AG09319 (cell line): ENCODE data around the gene TMEM45B.
"Not testable (repeated sequence)": the region's sequence is repeated elsewhere in the genome, so short reads cannot be mapped to it uniquely, and the experiment has no call there.

Experiments
- DNase-seq: peaks from one replicate; pipeline ENCODE4 v3.0.0-alpha.2; 2010; ENCODE audit warnings: low read depth; ENCODE audit errors: extremely low read depth
- TF ChIP-seq, protein P1 (sequence below): IDR thresholded peaks from 2 replicates; pipeline ENCODE4 v1.5.1; 2011; ENCODE audit warnings: low read depth, mild to moderate bottlenecking, inconsistent platforms, low read length, moderate library complexity

The TMEM45B gene

DNA sequence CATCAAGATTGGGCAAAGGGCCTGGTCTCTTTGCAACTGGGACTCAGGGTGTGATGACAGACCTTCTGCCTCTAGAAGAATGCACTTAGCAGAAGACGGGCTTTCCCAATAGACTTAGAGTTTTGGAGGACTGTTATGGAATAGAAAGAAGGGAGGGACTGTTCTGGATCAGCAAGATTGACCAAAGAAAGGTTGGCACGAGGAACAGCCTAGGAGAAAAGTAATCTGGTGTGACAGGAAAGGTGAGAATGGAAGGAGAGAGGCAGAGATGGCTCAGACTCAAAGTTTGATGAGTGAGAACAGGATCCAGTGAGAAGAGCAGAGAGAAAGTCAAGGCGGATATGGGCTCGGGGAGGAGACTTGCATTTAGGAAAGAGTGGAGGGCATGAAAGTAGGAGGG, 23.0 kb upstream of the TMEM45B start:
- DNase-seq, result no peak
- TF ChIP-seq, protein P1, sequence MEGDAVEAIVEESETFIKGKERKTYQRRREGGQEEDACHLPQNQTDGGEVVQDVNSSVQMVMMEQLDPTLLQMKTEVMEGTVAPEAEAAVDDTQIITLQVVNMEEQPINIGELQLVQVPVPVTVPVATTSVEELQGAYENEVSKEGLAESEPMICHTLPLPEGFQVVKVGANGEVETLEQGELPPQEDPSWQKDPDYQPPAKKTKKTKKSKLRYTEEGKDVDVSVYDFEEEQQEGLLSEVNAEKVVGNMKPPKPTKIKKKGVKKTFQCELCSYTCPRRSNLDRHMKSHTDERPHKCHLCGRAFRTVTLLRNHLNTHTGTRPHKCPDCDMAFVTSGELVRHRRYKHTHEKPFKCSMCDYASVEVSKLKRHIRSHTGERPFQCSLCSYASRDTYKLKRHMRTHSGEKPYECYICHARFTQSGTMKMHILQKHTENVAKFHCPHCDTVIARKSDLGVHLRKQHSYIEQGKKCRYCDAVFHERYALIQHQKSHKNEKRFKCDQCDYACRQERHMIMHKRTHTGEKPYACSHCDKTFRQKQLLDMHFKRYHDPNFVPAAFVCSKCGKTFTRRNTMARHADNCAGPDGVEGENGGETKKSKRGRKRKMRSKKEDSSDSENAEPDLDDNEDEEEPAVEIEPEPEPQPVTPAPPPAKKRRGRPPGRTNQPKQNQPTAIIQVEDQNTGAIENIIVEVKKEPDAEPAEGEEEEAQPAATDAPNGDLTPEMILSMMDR, result no peak

DNA sequence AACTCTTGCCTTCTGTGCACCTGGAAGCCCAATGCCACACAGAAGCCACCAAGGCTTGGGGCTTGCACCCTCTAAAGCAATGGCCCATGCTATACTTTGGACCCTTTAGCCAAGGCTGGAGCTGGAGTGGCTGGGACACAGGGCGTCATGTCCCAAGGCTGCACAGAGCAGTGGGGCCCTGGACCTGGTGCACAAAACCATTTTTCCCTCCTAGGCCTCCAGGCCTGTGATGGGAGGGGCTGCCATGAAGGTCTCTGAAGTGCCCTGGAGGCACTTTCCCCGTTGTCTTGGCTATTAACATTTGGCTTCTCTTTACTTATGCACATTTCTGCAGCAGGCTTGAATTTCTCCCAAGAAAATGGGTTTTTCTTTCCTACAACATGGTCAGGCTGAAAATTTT, 20.6 kb upstream of the TMEM45B start:
- TF ChIP-seq, protein P1, result no peak
- no peak for DNase-seq

DNA sequence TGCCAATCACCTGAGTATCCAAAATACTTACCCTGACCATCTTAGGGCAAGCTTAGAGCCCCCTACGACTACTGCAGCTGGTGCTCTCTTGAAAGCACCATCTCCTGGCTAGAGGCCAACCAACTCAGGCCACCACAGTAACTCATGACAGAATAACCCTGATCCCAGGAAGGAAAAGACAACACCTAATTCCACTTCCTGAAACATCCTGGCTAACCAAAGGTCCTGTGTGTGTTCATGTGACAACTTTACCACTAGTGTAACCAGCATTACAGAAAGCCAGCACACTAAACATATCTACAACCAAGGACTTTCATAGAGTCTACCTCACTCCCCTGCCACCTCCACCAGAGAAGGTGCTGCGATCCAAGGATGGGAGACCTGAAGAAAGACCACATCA, 17.4 kb upstream of the TMEM45B start:
- no peak for DNase-seq
- TF ChIP-seq, protein P1, result no peak

DNA sequence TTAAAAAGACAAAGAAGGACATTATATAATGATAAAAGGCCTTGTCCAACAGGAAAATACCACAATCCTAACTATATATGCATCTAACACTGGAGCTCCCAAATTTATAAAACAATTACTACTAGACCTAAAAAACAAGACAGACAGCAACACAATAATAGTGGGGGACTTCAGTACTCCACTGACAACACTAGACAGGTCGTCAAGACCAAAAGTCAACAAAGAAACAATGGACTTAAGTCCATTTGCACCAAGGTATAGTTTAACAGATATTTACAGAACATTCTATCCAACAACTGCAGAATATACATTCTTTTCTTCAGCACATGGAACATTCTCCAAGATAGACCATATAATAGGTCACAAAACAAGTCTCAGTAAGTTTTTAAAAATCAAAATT, 15.5 kb upstream of the TMEM45B start:
- not testable (repeated sequence) for DNase-seq

DNA sequence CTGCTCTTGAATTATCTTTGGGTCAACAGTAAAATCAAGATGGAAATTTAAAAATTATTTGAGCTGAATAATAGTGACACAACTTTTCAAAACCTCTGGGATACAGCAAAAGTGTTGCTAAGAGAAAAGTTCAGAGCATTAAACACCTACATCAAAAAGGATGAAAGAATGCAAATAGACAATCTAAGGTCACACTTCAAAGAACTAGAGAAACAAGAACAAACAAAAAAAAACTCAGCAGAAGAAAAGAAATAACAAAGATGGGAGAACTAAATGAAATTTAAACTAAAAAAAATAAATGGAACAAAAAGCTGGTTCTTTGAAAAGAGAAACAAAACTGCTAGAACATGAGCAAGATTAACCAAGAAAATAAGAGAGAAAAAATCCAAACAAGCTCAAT, 15.0 kb upstream of the TMEM45B start:
- DNase-seq, result no peak
- TF ChIP-seq, protein P1, result no peak

DNA sequence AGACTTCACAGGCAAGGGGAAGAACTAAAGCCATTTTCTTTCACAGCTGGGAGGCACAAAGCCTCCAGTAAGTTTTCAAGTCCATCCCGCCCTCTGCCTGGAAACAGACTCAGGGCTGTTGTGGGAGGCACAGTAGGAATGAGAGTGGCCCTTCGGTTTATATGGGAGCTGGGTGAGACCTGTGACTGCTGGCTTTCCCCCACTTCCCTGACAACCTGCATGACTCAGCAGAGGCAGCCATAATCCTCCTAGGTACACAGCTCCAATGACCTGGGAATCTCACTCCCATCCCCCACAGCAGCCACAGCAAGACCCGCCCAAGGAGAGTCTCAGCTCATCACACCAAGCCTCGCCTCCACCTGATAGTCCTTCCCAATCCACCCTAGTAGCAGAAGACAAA, 12.1 kb upstream of the TMEM45B start:
- DNase-seq, result no peak
- TF ChIP-seq, protein P1, result no peak

DNA sequence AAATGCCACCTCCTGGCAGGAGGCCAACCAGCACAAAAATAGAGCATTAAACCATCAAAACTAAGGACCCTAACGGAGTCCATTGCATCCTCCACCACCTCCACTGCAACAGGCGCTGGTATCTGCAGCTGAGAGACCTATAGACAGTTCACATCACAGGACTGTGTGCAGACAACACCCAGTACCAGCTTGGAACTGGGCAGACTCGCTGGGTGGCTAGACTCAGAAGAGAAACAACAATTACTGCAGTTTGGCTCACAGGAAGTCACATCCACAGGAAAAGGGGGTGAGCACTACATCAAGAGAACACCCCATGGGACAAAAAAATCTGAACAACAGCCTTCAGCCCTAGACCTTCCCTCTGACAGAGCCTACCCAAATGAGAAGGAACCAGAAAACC, 11.6 kb upstream of the TMEM45B start:
- no peak for DNase-seq
- TF ChIP-seq, protein P1, result no peak

DNA sequence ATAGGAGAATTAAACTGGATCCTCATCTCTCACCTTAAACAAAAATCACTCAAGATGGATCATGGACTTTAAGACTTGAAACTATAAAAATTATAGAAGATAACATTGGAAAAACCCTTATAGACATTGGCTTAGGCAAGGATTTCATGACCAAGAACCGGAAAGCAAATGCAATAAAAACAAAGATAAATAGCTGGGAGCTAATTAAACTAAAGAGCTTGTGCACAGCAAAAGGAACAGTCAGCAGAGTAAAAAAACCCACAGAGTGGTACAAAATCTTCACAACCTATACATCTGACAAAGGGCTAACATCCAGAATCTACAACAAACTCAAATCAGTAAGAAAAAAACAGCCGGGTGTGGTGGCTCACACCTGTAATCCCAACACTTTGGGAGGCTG, 7.4 kb upstream of the TMEM45B start:
- DNase-seq, result not testable (repeated sequence)
